HG03045 (cell line): Measurements from ENCODE around the gene ADCY9.
"Not testable (repeated sequence)": the region's sequence is repeated elsewhere in the genome, so short reads cannot be mapped to it uniquely, and the experiment has no call there.

Experiments
- ATAC-seq: cut with Tn5 transposase; IDR thresholded peaks from one replicate; pipeline ENCODE4 v1.9.1; 2021; ENCODE audit warnings: mild to moderate bottlenecking, moderate library complexity; ENCODE audit not compliant: unreplicated experiment

ADCY9 gene

GRCh38 chr16:4038448-4038847, 77.8 kb downstream of the ADCY9 start:
- ATAC-seq: no peak

DNA sequence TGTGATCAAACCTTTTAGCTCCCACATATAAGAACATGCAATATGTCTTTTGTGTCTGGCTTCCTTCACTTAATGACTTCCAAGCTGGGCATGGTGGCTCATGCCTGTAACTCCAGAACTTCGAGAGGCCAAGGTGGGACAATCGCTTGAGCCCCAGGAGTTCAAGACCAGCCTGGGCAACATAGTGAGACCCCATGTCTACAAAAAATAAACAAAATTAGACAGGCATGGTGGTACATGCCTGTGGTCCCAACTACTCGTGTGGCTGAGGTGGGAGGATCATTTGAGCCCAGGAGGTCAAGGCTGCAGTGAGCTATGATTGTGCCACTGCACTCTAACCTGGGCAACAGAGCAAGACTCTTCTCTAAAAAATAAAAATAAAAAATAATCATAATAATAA, 79.3 kb downstream of the ADCY9 start:
- not testable (repeated sequence) for ATAC-seq

- ATAC-seq: no peak
Observed at GRCh38 chr16:4034963-4035362, 81.3 kb downstream of the ADCY9 start.

DNA sequence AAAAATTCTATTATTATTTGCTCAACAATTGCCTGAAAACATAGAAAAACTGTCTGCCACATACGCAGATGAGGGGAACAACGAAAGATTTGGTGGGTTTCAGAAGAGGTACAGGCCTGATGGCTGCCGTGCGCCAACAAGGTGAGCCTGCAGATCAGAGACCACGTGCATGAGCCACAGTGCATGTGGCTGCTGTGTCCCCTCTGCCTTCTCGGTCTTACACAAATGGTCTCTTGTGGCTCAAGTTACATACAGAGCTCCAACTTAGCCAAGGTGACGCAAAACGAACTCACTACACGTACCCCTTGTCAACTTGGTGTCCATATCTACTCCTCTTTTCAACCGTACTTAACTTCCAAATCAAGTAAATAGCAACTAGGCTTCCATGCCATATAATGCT, 82.3 kb downstream of the ADCY9 start:
- ATAC-seq: no peak

DNA sequence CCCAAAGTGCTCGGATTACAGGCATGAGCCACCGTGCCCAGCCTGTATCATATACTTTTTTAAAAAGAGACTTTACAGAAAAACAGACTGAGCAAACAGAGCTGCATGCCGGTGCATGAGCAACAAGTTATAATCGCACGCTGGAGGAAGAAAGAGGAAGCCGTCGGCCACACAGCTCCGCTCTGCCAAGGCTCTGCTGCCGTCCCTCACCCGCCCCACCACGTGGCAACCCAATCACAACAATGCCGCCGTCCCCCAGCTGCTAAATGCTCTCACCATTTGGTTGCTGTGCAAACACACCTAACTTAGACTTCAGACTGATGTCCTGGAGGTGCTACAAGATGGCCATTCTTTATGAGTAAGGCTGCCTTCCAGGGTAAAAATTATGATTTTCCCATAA, 83.5 kb downstream of the ADCY9 start:
- ATAC-seq: no peak

DNA sequence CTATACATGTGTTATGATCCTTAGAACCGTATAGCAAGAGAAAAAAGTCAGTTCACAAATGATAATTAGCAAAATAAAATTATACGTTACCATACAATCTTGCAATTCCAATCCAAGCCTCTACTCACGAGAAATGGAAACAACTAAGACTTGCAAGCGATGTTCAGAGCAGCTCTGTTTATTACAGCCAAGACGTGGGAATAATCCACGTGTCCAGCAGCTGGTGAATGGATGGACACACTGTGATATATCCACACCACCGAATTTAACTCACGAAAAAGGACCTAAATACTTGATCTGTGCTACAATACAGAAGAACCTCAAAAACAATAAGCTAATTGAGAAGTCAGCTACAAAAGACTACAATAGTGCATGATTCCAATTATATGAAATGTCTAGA, 88.1 kb downstream of the ADCY9 start:
- no peak for ATAC-seq

DNA sequence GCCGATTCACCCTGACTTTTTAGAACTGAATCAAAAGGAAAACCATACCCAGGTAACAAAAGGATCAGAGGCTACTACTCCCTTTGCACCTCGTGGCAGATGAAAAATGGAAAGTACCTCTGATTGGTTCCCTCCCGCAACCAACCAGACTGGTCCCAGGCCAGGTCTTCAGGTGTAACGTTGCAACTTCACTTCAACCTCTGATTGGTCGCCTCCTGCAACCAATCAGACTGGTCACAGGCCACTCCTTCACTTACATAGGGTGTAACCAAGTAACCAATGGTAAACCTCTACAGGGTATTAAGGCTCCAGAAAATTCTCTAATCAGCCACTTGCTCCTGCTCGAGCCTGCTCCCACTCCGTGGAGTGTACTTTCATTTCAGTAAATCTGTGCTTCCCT, 89.4 kb downstream of the ADCY9 start:
- no peak for ATAC-seq

DNA sequence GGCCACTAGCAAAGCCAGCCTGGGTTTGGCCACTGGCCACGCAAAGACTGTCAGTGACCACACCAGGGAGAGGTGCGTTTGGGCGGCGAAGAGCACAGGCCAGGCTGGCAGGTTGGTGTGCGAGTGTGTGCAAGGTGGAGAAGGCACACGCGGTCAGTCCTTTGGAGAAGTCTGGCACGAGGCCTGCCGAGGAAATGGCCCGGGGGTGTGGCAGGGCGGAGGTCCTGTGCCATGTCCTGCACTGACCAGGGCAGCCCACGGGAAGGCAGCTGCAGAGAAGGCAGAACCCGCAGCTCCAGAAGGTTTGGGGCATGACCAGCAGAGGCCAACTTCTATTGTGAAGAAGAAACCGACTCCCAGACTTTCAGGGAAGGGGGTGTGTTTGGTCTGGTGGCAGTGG, 90.8 kb downstream of the ADCY9 start:
- no peak for ATAC-seq

- no peak for ATAC-seq
Observed at GRCh38 chr16:4021916-4022315, 94.3 kb downstream of the ADCY9 start.

GRCh38 chr16:4021070-4021779, 95.0 kb downstream of the ADCY9 start:
- no peak for ATAC-seq

GRCh38 chr16:4019371-4019791, 96.9 kb downstream of the ADCY9 start:
- ATAC-seq: no peak

- no peak for ATAC-seq
Observed at GRCh38 chr16:4018391-4018790, 97.9 kb downstream of the ADCY9 start.

DNA sequence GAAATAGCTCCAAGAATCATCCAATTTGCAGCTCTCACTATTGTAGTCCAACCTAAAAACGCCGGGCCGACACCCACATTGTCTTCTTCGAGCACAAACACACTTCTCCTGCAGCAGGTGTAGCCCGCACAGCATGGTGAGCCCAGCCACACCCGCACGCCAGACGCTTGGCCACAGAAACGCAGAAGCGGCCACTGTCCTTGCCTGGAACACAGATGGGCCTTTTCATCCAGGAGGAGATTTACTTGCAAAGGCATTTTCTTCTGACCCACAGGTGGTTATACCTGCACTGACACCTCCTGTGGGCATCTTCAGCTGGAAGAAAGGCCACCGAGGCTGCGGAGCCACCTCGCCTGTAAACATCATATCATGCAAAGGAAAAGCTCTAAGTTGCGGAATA, 98.4 kb downstream of the ADCY9 start:
- ATAC-seq: no peak

GRCh38 chr16:4016658-4017057, 99.6 kb downstream of the ADCY9 start:
- no peak for ATAC-seq

- no peak for ATAC-seq
Observed at GRCh38 chr16:4016005-4016352, 100.3 kb downstream of the ADCY9 start.

GRCh38 chr16:4015275-4016004, 100.8 kb downstream of the ADCY9 start:
- ATAC-seq: no peak

DNA sequence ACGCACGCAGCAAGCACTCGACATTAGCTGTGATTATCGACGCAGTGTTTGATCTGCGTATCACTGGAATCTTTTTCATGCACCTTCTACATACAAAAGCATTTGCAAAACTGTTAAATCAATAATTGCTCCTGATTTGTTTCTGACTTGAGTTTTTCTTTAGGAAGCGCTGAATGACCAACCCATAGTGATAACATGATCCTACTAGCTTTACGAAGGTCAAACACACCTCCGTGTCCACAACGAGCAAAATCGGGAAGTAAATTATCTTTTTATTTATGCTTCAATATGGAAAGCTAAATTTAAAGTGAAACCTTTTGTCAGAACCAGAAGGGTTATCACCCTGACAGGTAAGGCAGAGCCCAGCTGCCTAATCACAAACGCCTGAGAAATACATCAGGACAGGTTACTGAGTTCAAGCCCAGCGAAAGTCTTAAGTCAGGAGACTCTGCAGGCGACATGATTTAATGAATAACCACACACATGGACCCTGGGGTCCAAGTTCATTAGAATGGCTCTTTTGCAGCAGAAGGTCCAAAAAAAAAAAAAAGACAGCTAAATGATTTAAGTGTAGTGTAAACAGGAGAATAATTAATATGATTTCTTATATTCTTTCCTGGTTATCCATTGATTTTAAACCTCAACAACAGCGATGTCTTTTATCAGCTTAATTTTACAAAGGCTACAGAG, 104.2 kb downstream of the ADCY9 start:
- no peak for ATAC-seq

DNA sequence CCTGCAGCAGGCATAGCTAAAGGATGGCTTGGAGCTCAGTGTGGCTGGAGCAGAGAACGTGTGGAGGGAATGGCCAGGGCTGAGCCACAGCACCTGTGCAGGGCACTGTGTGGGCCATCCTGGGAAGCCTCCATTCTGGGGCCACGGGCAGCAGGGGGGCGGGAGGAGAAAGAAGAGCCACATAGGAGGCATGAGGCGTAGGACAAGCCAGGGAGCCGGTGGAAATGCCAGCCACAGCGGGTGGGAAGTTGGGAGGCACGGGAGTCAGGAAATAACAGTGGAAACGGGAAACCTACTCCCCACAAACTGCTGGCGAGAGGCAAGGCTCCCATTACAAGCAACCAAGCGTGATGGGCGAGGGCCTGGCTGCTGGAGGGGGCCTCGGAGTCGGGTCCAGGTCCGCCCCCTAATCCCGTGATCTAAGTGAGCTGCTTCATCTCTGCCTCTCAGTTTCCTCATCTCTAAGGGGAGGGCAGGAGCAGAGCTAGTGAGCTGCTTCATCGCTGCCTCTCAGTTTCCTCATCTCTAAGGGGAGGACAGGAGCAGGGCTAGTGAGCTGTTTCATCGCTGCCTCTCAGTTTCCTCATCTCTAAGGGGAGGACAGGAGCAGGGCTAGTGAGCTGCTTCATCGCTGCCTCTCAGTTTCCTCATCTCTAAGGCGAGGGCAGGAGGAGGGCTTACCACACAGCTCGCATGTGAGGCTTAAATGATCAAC, 104.9 kb downstream of the ADCY9 start:
- no peak for ATAC-seq

GRCh38 chr16:4010225-4011158, 105.8 kb downstream of the ADCY9 start:
- no peak for ATAC-seq

- ATAC-seq: no peak
Observed at GRCh38 chr16:4009177-4009576, 107.1 kb downstream of the ADCY9 start.
